Breast epithelium (tissue), 4 donors: ENCODE results near the gene TIMM44. TPM values are rescaled to one million over a fixed set of nuclear protein-coding genes. Genes with fewer than 3 reads are reported as not detected.

Source experiments
- DNase-seq, 2 donors: peaks; one replicate each; pipeline ENCODE4 v3.0.0-alpha.2; 2019; ENCODE audit warnings: low spot score in 2 of 2
- H3K27ac ChIP-seq, 2 donors: fragments of 200-600 bp; sonication (generic) in 1 of 2; one replicate each; pipeline ENCODE4 v1.5.1; 2016 to 2019; ENCODE audit warnings: mild to moderate bottlenecking in 1 of 2
- H3K27me3 ChIP-seq, 2 donors: fragments of 200-600 bp; sonication (generic) in 1 of 2; one replicate each; pipeline versions ENCODE4 v1.5.1 to v1.6.0; 2017 to 2019; ENCODE audit warnings: control low read depth in 1 of 2, mild to moderate bottlenecking in 1 of 2
- H3K36me3 ChIP-seq: fragments of 200-600 bp; one replicate; pipeline ENCODE4 v1.5.1; 2019
- H3K4me1 ChIP-seq, 2 donors: fragments of 200-600 bp; sonication (generic); one replicate each; pipeline ENCODE4 v1.5.1; 2016 to 2019; ENCODE audit warnings: control low read depth in 1 of 2
- H3K4me3 ChIP-seq, 3 donors: fragments of 200-600 bp; sonication (generic); 1 replicate in 2 of 3; 2 replicates in 1 of 3; pipeline ENCODE4 v1.5.1; 2016 to 2019; ENCODE audit warnings: mild to moderate bottlenecking in 3 of 3, moderate library complexity in 2 of 3
- H3K9me3 ChIP-seq, 2 donors: fragments of 200-600 bp; sonication (generic) in 1 of 2; one replicate each; pipeline ENCODE4 v1.5.1; 2016 to 2019; ENCODE audit warnings: control low read depth in 1 of 2
- POLR2A ChIP-seq: fragments of 450-650 bp; IDR thresholded peaks from one replicate; pipeline ENCODE4 v1.6.1; 2016; ENCODE audit warnings: antibody characterized with exemption, mild to moderate bottlenecking, moderate library complexity
- POLR2AphosphoS5 ChIP-seq, 3 donors: sonication (generic); formaldehyde crosslinking; IDR thresholded peaks; one replicate each; pipeline ENCODE4 v1.6.1; 2017; ENCODE audit warnings: antibody characterized with exemption in 3 of 3
- intact Hi-C: fragments of 100-400 bp; cut with DNase I; formaldehyde crosslinking; loops from one replicate; pipeline ENCODE4 v1.15.1; 2023; ENCODE audit warnings: low total_unique reads
- total RNA-seq, 3 donors: library from RNA; depleted of rRNA; stranded (reverse); fragments of >200 nt; gene quantifications; one replicate each; pipeline ENCODE4 v1.1.0, GENCODE V29; 2016
- TF ChIP-seq, protein P1 (sequence below), 3 donors: fragments of 450-650 bp; IDR thresholded peaks; one replicate each; pipeline ENCODE4 v1.5.1; 2016 to 2017; ENCODE audit warnings: antibody characterized with exemption in 3 of 3, mild to moderate bottlenecking in 3 of 3, moderate library complexity in 3 of 3

Gene TIMM44
- total RNA-seq, 3 donors from 2014 or later = 29.3 to 59.6 (median 57.8) TPM

DNA sequence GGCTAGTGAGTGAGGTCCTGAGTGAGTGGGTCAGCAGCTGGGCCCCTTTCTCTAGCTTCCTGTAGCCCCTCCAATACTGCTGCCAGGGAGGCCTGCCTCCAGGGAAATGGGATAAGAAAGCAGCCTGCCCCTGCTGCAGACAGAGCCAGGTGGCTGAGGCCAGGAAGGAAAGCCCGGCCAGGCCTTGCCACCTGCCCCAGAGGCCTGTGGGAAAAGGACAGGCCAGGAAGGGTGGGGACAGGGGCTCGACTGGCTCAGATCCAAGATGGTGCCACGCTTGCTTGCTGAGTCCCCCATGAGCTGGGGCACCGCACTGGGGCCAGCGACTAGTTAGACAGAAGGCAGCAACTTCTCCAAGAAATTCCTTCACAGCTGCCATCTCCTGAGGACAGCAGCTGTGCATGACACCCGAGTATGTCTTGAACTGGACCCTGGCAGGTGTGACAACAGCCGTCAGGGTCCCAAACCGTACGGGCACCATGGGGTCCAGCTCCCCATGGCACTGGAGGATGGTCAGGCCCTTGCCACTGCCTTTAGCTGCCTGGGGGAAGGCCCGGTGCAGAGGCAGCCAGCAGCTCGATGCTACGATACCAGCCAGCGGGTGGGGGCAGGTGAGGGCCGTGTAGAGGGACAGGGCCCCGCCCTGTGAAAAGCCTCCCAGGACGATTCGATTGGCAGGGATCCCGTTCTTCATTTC lies 64.2 kb downstream of the TIMM44 start:
- TF ChIP-seq, protein P1, sequence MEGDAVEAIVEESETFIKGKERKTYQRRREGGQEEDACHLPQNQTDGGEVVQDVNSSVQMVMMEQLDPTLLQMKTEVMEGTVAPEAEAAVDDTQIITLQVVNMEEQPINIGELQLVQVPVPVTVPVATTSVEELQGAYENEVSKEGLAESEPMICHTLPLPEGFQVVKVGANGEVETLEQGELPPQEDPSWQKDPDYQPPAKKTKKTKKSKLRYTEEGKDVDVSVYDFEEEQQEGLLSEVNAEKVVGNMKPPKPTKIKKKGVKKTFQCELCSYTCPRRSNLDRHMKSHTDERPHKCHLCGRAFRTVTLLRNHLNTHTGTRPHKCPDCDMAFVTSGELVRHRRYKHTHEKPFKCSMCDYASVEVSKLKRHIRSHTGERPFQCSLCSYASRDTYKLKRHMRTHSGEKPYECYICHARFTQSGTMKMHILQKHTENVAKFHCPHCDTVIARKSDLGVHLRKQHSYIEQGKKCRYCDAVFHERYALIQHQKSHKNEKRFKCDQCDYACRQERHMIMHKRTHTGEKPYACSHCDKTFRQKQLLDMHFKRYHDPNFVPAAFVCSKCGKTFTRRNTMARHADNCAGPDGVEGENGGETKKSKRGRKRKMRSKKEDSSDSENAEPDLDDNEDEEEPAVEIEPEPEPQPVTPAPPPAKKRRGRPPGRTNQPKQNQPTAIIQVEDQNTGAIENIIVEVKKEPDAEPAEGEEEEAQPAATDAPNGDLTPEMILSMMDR (IDR thresholded peaks at IDR 0.05) = no peak
- no peak for TF ChIP-seq POLR2A
- no peak for TF ChIP-seq POLR2AphosphoS5 (IDR thresholded peaks at IDR 0.05)
- no peak overlapping the region for H3K27ac ChIP-seq
- H3K9me3 ChIP-seq = no peaks in the 10 kb centered on the region
- intact Hi-C loops = no loop called here
- H3K4me1 ChIP-seq = no peaks in the 10 kb centered on the region
- no peaks in the 10 kb centered on the region for H3K27me3 ChIP-seq
- no peak for DNase-seq
- H3K4me3 ChIP-seq = no peak overlapping the region
- H3K36me3 ChIP-seq = no peaks in the 10 kb centered on the region

GRCh38 chr19:7877249-7877836 lies 66.1 kb downstream of the TIMM44 start:
- no peaks in the 10 kb centered on the region for H3K36me3 ChIP-seq
- no peak for DNase-seq
- H3K4me3 ChIP-seq = no peak overlapping the region
- H3K9me3 ChIP-seq = no peaks in the 10 kb centered on the region
- TF ChIP-seq POLR2A (no peak), POLR2AphosphoS5 (IDR thresholded peaks at IDR 0.05) (no peak)
- TF ChIP-seq, protein P1 (IDR thresholded peaks at IDR 0.05) = no peak
- H3K27ac ChIP-seq = no peak overlapping the region
- intact Hi-C loops = no loop called here
- H3K4me1 ChIP-seq = peaks cover 0 to 8% of the 10 kb centered on the region in 2 donors
- H3K27me3 ChIP-seq = peaks cover 5 to 17% of the 10 kb centered on the region in 2 donors

Other genes with a start within 250 kb of the TIMM44 start
- gene FCER2, start 241.5 kb downstream of the TIMM44 start, total RNA-seq = under 1 TPM in 2 of 3 donors, not detected in 1; 0.29 to 0.48 TPM
- gene CLEC4G, start 211.6 kb downstream of the TIMM44 start, total RNA-seq = 1 to 10 TPM in 2 of 3 donors, not detected in 1; 1.3 to 3.7 TPM
- gene CD209, start 196.1 kb downstream of the TIMM44 start, total RNA-seq = 1 to 10 TPM; 2.3 to 9.8 (median 2.6) TPM
- 1 to 10 TPM in 1 of 3 donors, not detected in 2; 1.3 TPM for gene CLEC4M, start 180.4 kb downstream of the TIMM44 start, total RNA-seq
- 10 to 100 TPM in 1 of 3 donors, 1 to 10 TPM in 2; 7.5 to 12.5 (median 9.2) TPM for gene EVI5L, start 113.4 kb downstream of the TIMM44 start, total RNA-seq
- 1 to 10 TPM in 1 of 3 donors, under 1 TPM in 1, not detected in 1; 0.59 to 2.0 TPM for gene PRR36, start 69.3 kb downstream of the TIMM44 start, total RNA-seq
- 10 to 100 TPM in 1 of 3 donors, 1 to 10 TPM in 2; 1.4 to 15.1 (median 6.6) TPM for gene LRRC8E, start 55.2 kb downstream of the TIMM44 start, total RNA-seq
- 10 to 100 TPM; 13.3 to 17.1 (median 13.8) TPM for gene MAP2K7, start 39.8 kb downstream of the TIMM44 start, total RNA-seq
- gene TGFBR3L, start 28.8 kb downstream of the TIMM44 start, total RNA-seq = 1 to 10 TPM in 1 of 3 donors, not detected in 2; 2.3 TPM
- 10 to 100 TPM; 13.8 to 14.8 (median 13.8) TPM for gene SNAPC2, start 23.3 kb downstream of the TIMM44 start, total RNA-seq
- gene CTXN1, start 17.5 kb downstream of the TIMM44 start, total RNA-seq = 1 to 10 TPM in 2 of 3 donors, under 1 TPM in 1; 0.32 to 9.5 (median 5.6) TPM
- gene ELAVL1, start 62.0 kb upstream of the TIMM44 start, total RNA-seq = 10 to 100 TPM; 28.6 to 30.8 (median 29.7) TPM
- gene CCL25, start 109.1 kb upstream of the TIMM44 start, total RNA-seq = not detected
- gene FBN3, start 205.9 kb upstream of the TIMM44 start, total RNA-seq = 1 to 10 TPM in 1 of 3 donors, under 1 TPM in 1, not detected in 1; 0.66 to 7.9 TPM